SKM-1 treated with dmso at 0.1 percent for 144 hours (cell line): ENCODE results near the gene UBA3.
A peak's percentile ranks its signal among the peaks of the same experiment; 100 is the strongest.

Source experiments
- DNase-seq: peaks from one replicate; lab custom pipeline; 2025; ENCODE audit not compliant: unreplicated experiment; lab: John Stamatoyannopoulos, UW

UBA3 gene

GRCh38 chr3:69099576-69099975, 19.4 kb upstream of the UBA3 start:
- no peak for DNase-seq

GRCh38 chr3:69097407-69098086, 17.4 kb upstream of the UBA3 start:
- DNase-seq = no peak

GRCh38 chr3:69096299-69096698, 16.1 kb upstream of the UBA3 start:
- no peak for DNase-seq

- no peak for DNase-seq
Observed at GRCh38 chr3:69095636-69096035, 15.5 kb upstream of the UBA3 start.

GRCh38 chr3:69094467-69095205, 14.5 kb upstream of the UBA3 start:
- peak; percentile 73 for DNase-seq

- peak; percentile 85 for DNase-seq
Observed at GRCh38 chr3:69092030-69092516, 11.9 kb upstream of the UBA3 start.

GRCh38 chr3:69091389-69092029, 11.3 kb upstream of the UBA3 start:
- peak; percentile 64 for DNase-seq

GRCh38 chr3:69090021-69090420, 9.9 kb upstream of the UBA3 start:
- no peak for DNase-seq

- DNase-seq = no peak
Observed at GRCh38 chr3:69088063-69088462, 7.9 kb upstream of the UBA3 start.

- no peak for DNase-seq
Observed at GRCh38 chr3:69087030-69087791, 7.0 kb upstream of the UBA3 start.

- DNase-seq = peak; percentile 22
Observed at GRCh38 chr3:69085833-69086722, 5.9 kb upstream of the UBA3 start.

GRCh38 chr3:69085168-69085832, 5.1 kb upstream of the UBA3 start:
- no peak for DNase-seq

GRCh38 chr3:69084326-69085167, 4.4 kb upstream of the UBA3 start, which contains the start of gene ARL6IP5:
TSS of gene ARL6IP5 (plus strand) at chr3:69084937. CDS start at chr3:69085048, 111 bp downstream.
- DNase-seq = peak; percentile 99

- DNase-seq = peak; percentile 60
Observed at GRCh38 chr3:69082805-69083204, 2.6 kb upstream of the UBA3 start.

- DNase-seq = no peak
Observed at GRCh38 chr3:69082361-69082760, 2.2 kb upstream of the UBA3 start.

- no peak for DNase-seq
Observed at GRCh38 chr3:69081583-69082262, 1.6 kb upstream of the UBA3 start.

- no peak for DNase-seq
Observed at GRCh38 chr3:69079269-69080159, 651 bp downstream of the UBA3 start.
